Measurements from ENCODE around the gene PTP4A2.

DNA sequence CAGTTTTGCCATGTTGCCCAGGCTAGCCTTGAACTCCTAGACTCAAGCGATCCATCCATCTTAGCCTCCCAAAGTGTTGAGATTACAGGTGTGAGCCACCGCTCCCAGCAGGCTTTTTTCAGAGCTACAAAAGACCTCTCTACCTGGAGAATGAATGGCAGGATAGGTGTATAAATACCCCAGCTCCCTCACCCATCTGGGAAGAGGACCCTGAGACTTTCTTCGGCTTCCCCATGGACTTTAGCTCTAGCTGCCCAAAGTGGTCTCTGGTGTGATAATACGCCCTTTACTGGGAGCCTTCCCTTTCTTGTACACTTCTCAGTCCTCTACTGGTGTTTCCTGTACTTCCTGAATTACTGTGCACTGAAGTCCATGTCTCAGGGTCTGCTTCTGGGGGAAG is 60.6 kb downstream of the PTP4A2 start:
- TF ChIP-seq YY1 (IDR thresholded peaks at IDR 0.05; ENCODE audit: insufficient read depth, insufficient read length) (no peak), ZNF274 (IDR thresholded peaks at IDR 0.05; ENCODE audit: low read depth, low read length) (no peak)

Data from NT2/D1 (cell line).